Measurements from ENCODE around the gene ITGAE.

The ITGAE gene

DNA sequence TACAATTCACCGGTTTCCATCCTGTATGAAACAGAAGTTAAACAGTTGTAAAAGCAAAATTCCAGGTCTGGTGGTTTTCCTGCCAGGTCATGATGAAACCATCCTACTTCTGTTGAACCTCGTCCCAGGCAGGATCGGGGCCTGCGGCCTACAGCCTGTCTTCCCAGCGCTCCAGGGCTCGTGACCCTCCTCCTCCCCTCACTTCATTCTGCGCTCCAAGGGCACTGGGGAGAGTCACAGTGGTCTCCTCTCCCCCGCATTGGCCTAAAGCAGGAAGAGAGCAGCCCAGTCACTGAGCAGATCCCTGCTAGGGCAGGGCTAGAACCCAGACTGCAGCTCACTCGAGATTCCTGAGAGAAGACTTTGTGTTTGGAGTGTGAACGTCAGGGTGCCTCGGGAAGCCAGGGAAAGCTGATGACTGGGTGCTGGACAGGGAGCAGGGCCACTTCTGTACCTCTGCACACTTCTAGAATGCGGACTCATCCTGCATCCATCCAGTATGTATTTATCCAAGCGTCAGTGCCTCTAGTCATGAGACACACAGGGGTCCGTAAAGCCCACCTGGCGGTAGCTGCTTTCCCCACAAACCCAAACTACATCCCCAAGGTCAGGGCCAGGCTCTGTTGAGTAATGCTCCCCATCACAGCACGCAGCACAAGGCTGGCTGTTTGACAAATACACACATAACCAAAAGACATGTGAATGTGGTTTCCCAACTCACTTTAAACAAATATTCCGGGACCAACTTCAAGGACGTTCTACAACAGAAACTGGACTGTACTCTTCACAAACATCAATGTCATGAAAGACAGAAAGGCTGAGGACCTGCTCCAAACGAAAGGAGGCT lies 1.7 kb upstream of the ITGAE start:
- peaks cover 18 to 23% of the 10 kb centered on the region in 2 experiments for H3K36me3 ChIP-seq (ENCODE audit: control insufficient read depth in 1 of 2, insufficient read depth in 2 of 2, low read depth in 1 of 2, low read length in 2 of 2)
- H3K18ac ChIP-seq (ENCODE audit: low read depth in 1 of 2, low read length in 2 of 2), result peak overlapping the region in 1 of 2 experiments; percentile 22
- H4K91ac ChIP-seq (ENCODE audit: low read length), result no peak overlapping the region
- no peak overlapping the region for H2BK12ac ChIP-seq (ENCODE audit: low read length in 2 of 2)
- H2AFZ ChIP-seq (ENCODE audit: low read depth, low read length), result no peak overlapping the region
- no peak overlapping the region for H2BK15ac ChIP-seq (ENCODE audit: low read depth, poor library complexity, severe bottlenecking)
- peak overlapping the region; percentile 51 for H2AK5ac ChIP-seq (ENCODE audit: low read length, severe bottlenecking)
- H2BK120ac ChIP-seq (ENCODE audit: low read depth, low read length), result no peak overlapping the region
- H3K27ac ChIP-seq (ENCODE audit: low read length, poor library complexity, severe bottlenecking), result peak overlapping the region; percentile 96
- DNase-seq, result peak; percentile 74
- peaks cover 10% of the 10 kb centered on the region for H3K79me1 ChIP-seq (replicated peaks; ENCODE audit: low read length, poor library complexity, severe bottlenecking)
- H3K4ac ChIP-seq (ENCODE audit: low read depth in 1 of 2, low read length in 2 of 2), result peak overlapping the region in 1 of 2 experiments; percentile 29
- peak overlapping the region; percentile 60 for H3K9ac ChIP-seq (ENCODE audit: low read length)
- H3K4me3 ChIP-seq (ENCODE audit: insufficient read depth in 1 of 2, low read depth in 1 of 2, low read length in 2 of 2), result peak overlapping the region in 1 of 2 experiments; percentile 0
- H3K27me3 ChIP-seq (ENCODE audit: control insufficient read depth in 1 of 2, insufficient read depth in 1 of 2, low read length in 2 of 2), result no peaks in the 10 kb centered on the region
- no peak overlapping the region for H4K8ac ChIP-seq (ENCODE audit: low read length)
- peaks cover 44% of the 10 kb centered on the region for H3K4me1 ChIP-seq (ENCODE audit: control insufficient read depth, insufficient read depth, low read depth, low read length)
- H3K4me2 ChIP-seq (ENCODE audit: low read length, poor library complexity, severe bottlenecking), result no peak overlapping the region
- no peaks in the 10 kb centered on the region for H3K9me3 ChIP-seq (ENCODE audit: control insufficient read depth, low read length)
- H3K23ac ChIP-seq (ENCODE audit: low read length in 2 of 2), result no peak overlapping the region
- H3K14ac ChIP-seq (ENCODE audit: low read length in 2 of 2), result no peak overlapping the region
- WGBS, result 87% methylated on average over 19 of the region's 19 CpGs
- peak overlapping the region; percentile 75 for H2BK5ac ChIP-seq (ENCODE audit: low read depth, low read length, poor library complexity, severe bottlenecking)

DNA sequence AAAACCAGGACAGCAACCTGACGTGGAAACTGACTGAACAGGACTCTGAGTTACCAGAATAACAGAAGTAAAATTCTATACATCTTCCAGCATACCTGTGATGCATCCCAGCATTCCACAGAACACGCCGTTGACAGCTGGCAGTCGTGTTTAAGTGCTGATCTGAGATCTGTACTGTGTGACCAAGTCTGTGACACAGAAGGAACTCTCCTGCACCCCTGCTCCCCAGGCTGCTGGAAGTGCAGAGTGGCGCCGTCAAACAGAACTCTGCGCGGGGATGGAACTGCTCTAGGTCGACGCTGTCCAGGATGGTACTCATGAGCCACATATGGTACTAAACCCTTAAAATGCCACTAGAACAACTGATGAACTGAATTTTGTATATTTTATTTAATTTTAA lies 804 bp upstream of the ITGAE start:
- Histone ChIP-seq H3K4me2 (ENCODE audit: low read length, poor library complexity, severe bottlenecking) (no peak overlapping the region), H3K27ac (ENCODE audit: low read length, poor library complexity, severe bottlenecking) (peak overlapping the region; percentile 96), H3K9me3 (ENCODE audit: control insufficient read depth, low read length) (no peaks in the 10 kb centered on the region), H2AFZ (ENCODE audit: low read depth, low read length) (no peak overlapping the region), H3K14ac (ENCODE audit: low read length in 2 of 2) (no peak overlapping the region), H3K23ac (ENCODE audit: low read length in 2 of 2) (no peak overlapping the region), H3K4ac (ENCODE audit: low read depth in 1 of 2, low read length in 2 of 2) (no peak overlapping the region), H2BK15ac (ENCODE audit: low read depth, poor library complexity, severe bottlenecking) (no peak overlapping the region), H2BK120ac (ENCODE audit: low read depth, low read length) (no peak overlapping the region), H2AK5ac (ENCODE audit: low read length, severe bottlenecking) (peak overlapping the region; percentile 94), H3K18ac (ENCODE audit: low read depth in 1 of 2, low read length in 2 of 2) (no peak overlapping the region), H3K4me1 (ENCODE audit: control insufficient read depth, insufficient read depth, low read depth, low read length) (peaks cover 44% of the 10 kb centered on the region), H3K27me3 (ENCODE audit: control insufficient read depth in 1 of 2, insufficient read depth in 1 of 2, low read length in 2 of 2) (no peaks in the 10 kb centered on the region), H4K8ac (ENCODE audit: low read length) (no peak overlapping the region), H2BK12ac (ENCODE audit: low read length in 2 of 2) (no peak overlapping the region), H3K9ac (ENCODE audit: low read length) (no peak overlapping the region), H3K36me3 (ENCODE audit: control insufficient read depth in 1 of 2, insufficient read depth in 2 of 2, low read depth in 1 of 2, low read length in 2 of 2) (peaks cover 9 to 20% of the 10 kb centered on the region in 2 experiments), H3K4me3 (ENCODE audit: insufficient read depth in 1 of 2, low read depth in 1 of 2, low read length in 2 of 2) (no peak overlapping the region), H3K79me1 (replicated peaks; ENCODE audit: low read length, poor library complexity, severe bottlenecking) (peaks cover 6% of the 10 kb centered on the region), H2BK5ac (ENCODE audit: low read depth, low read length, poor library complexity, severe bottlenecking) (no peak overlapping the region), H4K91ac (ENCODE audit: low read length) (no peak overlapping the region)
- DNase-seq, result no peak
- 98% methylated on average over 8 of the region's 10 CpGs for WGBS

- no peak for DNase-seq
- no peaks in the 10 kb centered on the region for H3K9me3 ChIP-seq (ENCODE audit: control insufficient read depth, low read length)
- WGBS, result 88% methylated on average over 7 of the region's 7 CpGs
These were observed 359 bp upstream of the ITGAE start for GRCh38 chr17:3801347-3801746.

GRCh38 chr17:3799181-3799945 lies 1.6 kb downstream of the ITGAE start:
- Histone ChIP-seq H3K4me2 (ENCODE audit: low read length, poor library complexity, severe bottlenecking) (no peak overlapping the region), H2BK120ac (ENCODE audit: low read depth, low read length) (no peak overlapping the region), H2BK15ac (ENCODE audit: low read depth, poor library complexity, severe bottlenecking) (no peak overlapping the region), H3K36me3 (ENCODE audit: control insufficient read depth in 1 of 2, insufficient read depth in 2 of 2, low read depth in 1 of 2, low read length in 2 of 2) (peaks cover 7 to 18% of the 10 kb centered on the region in 2 experiments), H3K4me1 (ENCODE audit: control insufficient read depth, insufficient read depth, low read depth, low read length) (peaks cover 55% of the 10 kb centered on the region), H3K9ac (ENCODE audit: low read length) (no peak overlapping the region), H3K27ac (ENCODE audit: low read length, poor library complexity, severe bottlenecking) (no peak overlapping the region), H3K18ac (ENCODE audit: low read depth in 1 of 2, low read length in 2 of 2) (no peak overlapping the region), H2BK5ac (ENCODE audit: low read depth, low read length, poor library complexity, severe bottlenecking) (no peak overlapping the region), H4K91ac (ENCODE audit: low read length) (no peak overlapping the region), H2AK5ac (ENCODE audit: low read length, severe bottlenecking) (no peak overlapping the region), H3K27me3 (ENCODE audit: control insufficient read depth in 1 of 2, insufficient read depth in 1 of 2, low read length in 2 of 2) (no peaks in the 10 kb centered on the region), H4K8ac (ENCODE audit: low read length) (no peak overlapping the region), H2BK12ac (ENCODE audit: low read length in 2 of 2) (no peak overlapping the region), H2AFZ (ENCODE audit: low read depth, low read length) (no peak overlapping the region), H3K79me1 (replicated peaks; ENCODE audit: low read length, poor library complexity, severe bottlenecking) (peaks cover 4% of the 10 kb centered on the region), H3K4me3 (ENCODE audit: insufficient read depth in 1 of 2, low read depth in 1 of 2, low read length in 2 of 2) (no peak overlapping the region), H3K14ac (ENCODE audit: low read length in 2 of 2) (no peak overlapping the region), H3K4ac (ENCODE audit: low read depth in 1 of 2, low read length in 2 of 2) (no peak overlapping the region), H3K9me3 (ENCODE audit: control insufficient read depth, low read length) (no peaks in the 10 kb centered on the region), H3K23ac (ENCODE audit: low read length in 2 of 2) (no peak overlapping the region)
- 86% methylated on average over 12 of the region's 12 CpGs for WGBS
- DNase-seq, result no peak

More at GRCh38 chr17:3801347-3801746, 359 bp upstream of the ITGAE start:
- no peak overlapping the region for H3K14ac ChIP-seq (ENCODE audit: low read length in 2 of 2)
- no peaks in the 10 kb centered on the region for H3K27me3 ChIP-seq (ENCODE audit: control insufficient read depth in 1 of 2, insufficient read depth in 1 of 2, low read length in 2 of 2)
- no peak overlapping the region for H3K4ac ChIP-seq (ENCODE audit: low read depth in 1 of 2, low read length in 2 of 2)
- H3K36me3 ChIP-seq (ENCODE audit: control insufficient read depth in 1 of 2, insufficient read depth in 2 of 2, low read depth in 1 of 2, low read length in 2 of 2), result peaks cover 7 to 20% of the 10 kb centered on the region in 2 experiments
- peak overlapping the region; percentile 96 for H3K27ac ChIP-seq (ENCODE audit: low read length, poor library complexity, severe bottlenecking)
- H4K91ac ChIP-seq (ENCODE audit: low read length), result no peak overlapping the region
- no peak overlapping the region for H2BK5ac ChIP-seq (ENCODE audit: low read depth, low read length, poor library complexity, severe bottlenecking)
- no peak overlapping the region for H2BK120ac ChIP-seq (ENCODE audit: low read depth, low read length)
- H2AK5ac ChIP-seq (ENCODE audit: low read length, severe bottlenecking), result peak overlapping the region; percentile 94
- no peak overlapping the region for H3K4me3 ChIP-seq (ENCODE audit: insufficient read depth in 1 of 2, low read depth in 1 of 2, low read length in 2 of 2)
- no peak overlapping the region for H2BK15ac ChIP-seq (ENCODE audit: low read depth, poor library complexity, severe bottlenecking)
- no peak overlapping the region for H4K8ac ChIP-seq (ENCODE audit: low read length)
- H3K4me2 ChIP-seq (ENCODE audit: low read length, poor library complexity, severe bottlenecking), result no peak overlapping the region
- H3K9ac ChIP-seq (ENCODE audit: low read length), result no peak overlapping the region
- H2BK12ac ChIP-seq (ENCODE audit: low read length in 2 of 2), result no peak overlapping the region
- H3K23ac ChIP-seq (ENCODE audit: low read length in 2 of 2), result no peak overlapping the region
- no peak overlapping the region for H3K18ac ChIP-seq (ENCODE audit: low read depth in 1 of 2, low read length in 2 of 2)
- peaks cover 6% of the 10 kb centered on the region for H3K79me1 ChIP-seq (replicated peaks; ENCODE audit: low read length, poor library complexity, severe bottlenecking)
- H2AFZ ChIP-seq (ENCODE audit: low read depth, low read length), result no peak overlapping the region
- peaks cover 44% of the 10 kb centered on the region for H3K4me1 ChIP-seq (ENCODE audit: control insufficient read depth, insufficient read depth, low read depth, low read length)

Data from mesenchymal stem cell (in vitro differentiated cells and primary cell).